Neural progenitor cell (in vitro differentiated cells): ENCODE measurements around the gene RNFT2. TPM values are rescaled to one million over a fixed set of nuclear protein-coding genes. Genes with fewer than 3 reads are reported as not detected.

Source experiments
- DNase-seq: peaks from one replicate; pipeline ENCODE4 v3.0.0-alpha.2; 2016; ENCODE audit warnings: low spot score
- H2AFZ ChIP-seq: fragments of 200-600 bp; sonication (generic); replicated peaks from 2 replicates; pipeline ENCODE4 v1.6.1; 2016; ENCODE audit warnings: antibody characterized with exemption
- H3F3A ChIP-seq: fragments of 200-600 bp; sonication (generic); 2 replicates; pipeline ENCODE4 v1.6.1; 2016; ENCODE audit warnings: antibody characterized with exemption, low read depth
- H3K27ac ChIP-seq: fragments of 200-600 bp; sonication (generic); 2 replicates; pipeline ENCODE4 v1.5.1; 2016; ENCODE audit warnings: mild to moderate bottlenecking
- H3K27me3 ChIP-seq: fragments of 200-600 bp; sonication (generic); 2 replicates; pipeline ENCODE4 v1.6.1; 2016; ENCODE audit warnings: mild to moderate bottlenecking, moderate library complexity
- H3K36me3 ChIP-seq: fragments of 200-600 bp; sonication (generic); 2 replicates; pipeline ENCODE4 v1.5.1; 2016
- H3K4me1 ChIP-seq: fragments of 200-600 bp; sonication (generic); 2 replicates; pipeline ENCODE4 v1.6.1; 2016; ENCODE audit warnings: mixed run types
- H3K4me2 ChIP-seq: fragments of 200-600 bp; sonication (generic); 2 replicates; pipeline ENCODE4 v1.6.1; 2016
- H3K4me3 ChIP-seq: fragments of 200-600 bp; sonication (generic); 2 replicates; pipeline ENCODE4 v1.5.1; 2016
- H3K79me2 ChIP-seq: fragments of 200-600 bp; sonication (generic); 2 replicates; pipeline ENCODE4 v1.6.1; 2016; ENCODE audit warnings: low read depth
- H3K9ac ChIP-seq: fragments of 200-600 bp; sonication (generic); 2 replicates; pipeline ENCODE4 v1.6.1; 2016
- H3K9me3 ChIP-seq: fragments of 200-600 bp; sonication (generic); 2 replicates; pipeline ENCODE4 v1.5.1; 2016; ENCODE audit warnings: low read depth
- H4K20me1 ChIP-seq: fragments of 200-600 bp; sonication (generic); 2 replicates; pipeline ENCODE4 v1.6.1; 2016; ENCODE audit warnings: low read depth
- H3K27ac Mint-ChIP-seq: 3 replicates; pipeline ENCODE4 v1.8.0; 2021; ENCODE audit warnings: mixed read lengths
- H3K27me3 Mint-ChIP-seq: 2 replicates; pipeline ENCODE4 v1.8.0; 2022; ENCODE audit warnings: low read depth, mild to moderate bottlenecking, inconsistent platforms, moderate library complexity, mixed read lengths; ENCODE audit not compliant: insufficient read depth
- H3K36me3 Mint-ChIP-seq: 3 replicates; pipeline ENCODE4 v1.8.0; 2021; ENCODE audit warnings: mixed read lengths
- H3K4me1 Mint-ChIP-seq: 3 replicates; pipeline ENCODE4 v1.8.0; 2021; ENCODE audit warnings: mixed read lengths
- H3K4me3 Mint-ChIP-seq: 3 replicates; pipeline ENCODE4 v1.8.0; 2021; ENCODE audit warnings: mild to moderate bottlenecking, moderate library complexity, mixed read lengths
- H3K9me3 Mint-ChIP-seq: 3 replicates; pipeline ENCODE4 v1.8.0; 2020; ENCODE audit warnings: mixed read lengths
- EZH2 ChIP-seq: fragments of 200-600 bp; sonication (generic); IDR thresholded peaks from 2 replicates; pipeline ENCODE4 v1.6.1; 2017; ENCODE audit warnings: antibody characterized with exemption, mild to moderate bottlenecking, moderate library complexity
- EZH2phosphoT487 ChIP-seq: fragments of 200-600 bp; sonication (generic); IDR thresholded peaks from 2 replicates; pipeline ENCODE4 v1.6.1; 2017; ENCODE audit warnings: antibody characterized with exemption
- total RNA-seq: library from RNA; depleted of rRNA; stranded (reverse); fragments of >200 nt; gene quantifications from 2 replicates; pipeline ENCODE4 v1.2.3, GENCODE V29; 2015; ENCODE audit warnings: low replicate concordance
- TF ChIP-seq, protein P1 (sequence below): fragments of 200-600 bp; sonication (generic); IDR thresholded peaks from 2 replicates; pipeline ENCODE4 v1.5.1; 2017; ENCODE audit warnings: antibody characterized with exemption, mild to moderate bottlenecking

Gene RNFT2
- total RNA-seq, 1 donor from 2014 or later = 26.9 TPM

DNA sequence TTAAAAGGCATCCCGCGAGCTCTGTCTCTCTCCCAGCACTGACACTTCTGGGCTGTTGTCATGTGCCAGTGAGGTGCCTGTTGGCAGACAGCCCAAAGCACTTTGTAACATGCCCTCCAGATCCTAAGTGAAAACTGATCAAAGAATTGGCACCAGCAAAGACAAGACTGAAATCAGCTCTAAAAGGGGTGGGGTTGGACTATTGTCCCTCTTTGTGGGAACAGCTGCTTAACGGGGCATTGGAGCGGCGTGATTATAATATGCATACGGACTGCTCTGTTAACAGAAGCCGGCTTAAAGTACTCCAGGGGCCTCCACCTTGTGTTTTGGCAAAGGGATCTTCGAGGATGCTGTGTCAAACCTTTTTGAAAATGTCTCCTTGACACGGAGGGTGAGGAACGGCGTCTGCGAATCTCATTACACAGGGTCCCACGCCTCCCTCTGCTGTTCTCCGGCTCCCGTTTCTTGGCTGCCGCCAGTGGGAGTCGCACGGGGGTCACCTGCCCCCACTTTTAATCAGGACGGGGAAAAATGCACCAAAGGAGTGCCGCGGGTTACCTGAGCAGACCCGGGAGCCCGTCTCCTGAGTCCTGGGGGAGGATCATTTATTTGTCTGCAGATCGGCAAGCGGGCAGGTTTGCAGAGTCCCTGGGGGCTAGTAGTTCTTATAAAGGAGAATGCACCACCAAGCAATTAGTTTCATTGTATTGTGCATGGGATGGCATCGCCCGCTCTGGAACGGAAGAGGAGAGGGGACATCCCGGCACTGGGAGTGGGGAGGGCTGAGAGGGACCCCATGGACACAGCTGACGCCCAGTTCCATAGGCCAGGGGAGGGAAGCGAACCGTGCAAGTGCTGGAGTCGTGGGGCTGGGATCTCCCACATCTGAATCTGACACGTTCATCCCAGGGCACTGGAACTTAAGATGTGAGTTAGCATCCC lies 44.6 kb upstream of the RNFT2 start:
- peaks cover 39% of the 10 kb centered on the region for H3K4me1 Mint-ChIP-seq
- peak overlapping the region; percentile 80 for H3K4me3 Mint-ChIP-seq
- TF ChIP-seq EZH2phosphoT487 (no peak), EZH2 (peak; percentile 26)
- TF ChIP-seq, protein P1, sequence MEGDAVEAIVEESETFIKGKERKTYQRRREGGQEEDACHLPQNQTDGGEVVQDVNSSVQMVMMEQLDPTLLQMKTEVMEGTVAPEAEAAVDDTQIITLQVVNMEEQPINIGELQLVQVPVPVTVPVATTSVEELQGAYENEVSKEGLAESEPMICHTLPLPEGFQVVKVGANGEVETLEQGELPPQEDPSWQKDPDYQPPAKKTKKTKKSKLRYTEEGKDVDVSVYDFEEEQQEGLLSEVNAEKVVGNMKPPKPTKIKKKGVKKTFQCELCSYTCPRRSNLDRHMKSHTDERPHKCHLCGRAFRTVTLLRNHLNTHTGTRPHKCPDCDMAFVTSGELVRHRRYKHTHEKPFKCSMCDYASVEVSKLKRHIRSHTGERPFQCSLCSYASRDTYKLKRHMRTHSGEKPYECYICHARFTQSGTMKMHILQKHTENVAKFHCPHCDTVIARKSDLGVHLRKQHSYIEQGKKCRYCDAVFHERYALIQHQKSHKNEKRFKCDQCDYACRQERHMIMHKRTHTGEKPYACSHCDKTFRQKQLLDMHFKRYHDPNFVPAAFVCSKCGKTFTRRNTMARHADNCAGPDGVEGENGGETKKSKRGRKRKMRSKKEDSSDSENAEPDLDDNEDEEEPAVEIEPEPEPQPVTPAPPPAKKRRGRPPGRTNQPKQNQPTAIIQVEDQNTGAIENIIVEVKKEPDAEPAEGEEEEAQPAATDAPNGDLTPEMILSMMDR = peak; percentile 7
- H3K9me3 ChIP-seq = no peaks in the 10 kb centered on the region
- H3K27ac ChIP-seq = no peak overlapping the region
- peaks cover 30% of the 10 kb centered on the region for H3K27me3 Mint-ChIP-seq
- peaks cover 31% of the 10 kb centered on the region for H3K4me1 ChIP-seq
- H3K36me3 ChIP-seq = no peaks in the 10 kb centered on the region
- peaks cover 6% of the 10 kb centered on the region for H3K27me3 ChIP-seq
- peak; percentile 48 for DNase-seq
- H3K4me3 ChIP-seq = peak overlapping the region; percentile 44
- H3K4me2 ChIP-seq = peak overlapping the region; percentile 84
- no peaks in the 10 kb centered on the region for H3K79me2 ChIP-seq
- peak overlapping the region; percentile 74 for H2AFZ ChIP-seq
- peaks cover 8% of the 10 kb centered on the region for H3F3A ChIP-seq
- peak overlapping the region; percentile 91 for H3K27ac Mint-ChIP-seq
- H3K36me3 Mint-ChIP-seq = no peaks in the 10 kb centered on the region
- no peaks in the 10 kb centered on the region for H3K9me3 Mint-ChIP-seq
- H4K20me1 ChIP-seq = no peaks in the 10 kb centered on the region
- no peak overlapping the region for H3K9ac ChIP-seq

DNA sequence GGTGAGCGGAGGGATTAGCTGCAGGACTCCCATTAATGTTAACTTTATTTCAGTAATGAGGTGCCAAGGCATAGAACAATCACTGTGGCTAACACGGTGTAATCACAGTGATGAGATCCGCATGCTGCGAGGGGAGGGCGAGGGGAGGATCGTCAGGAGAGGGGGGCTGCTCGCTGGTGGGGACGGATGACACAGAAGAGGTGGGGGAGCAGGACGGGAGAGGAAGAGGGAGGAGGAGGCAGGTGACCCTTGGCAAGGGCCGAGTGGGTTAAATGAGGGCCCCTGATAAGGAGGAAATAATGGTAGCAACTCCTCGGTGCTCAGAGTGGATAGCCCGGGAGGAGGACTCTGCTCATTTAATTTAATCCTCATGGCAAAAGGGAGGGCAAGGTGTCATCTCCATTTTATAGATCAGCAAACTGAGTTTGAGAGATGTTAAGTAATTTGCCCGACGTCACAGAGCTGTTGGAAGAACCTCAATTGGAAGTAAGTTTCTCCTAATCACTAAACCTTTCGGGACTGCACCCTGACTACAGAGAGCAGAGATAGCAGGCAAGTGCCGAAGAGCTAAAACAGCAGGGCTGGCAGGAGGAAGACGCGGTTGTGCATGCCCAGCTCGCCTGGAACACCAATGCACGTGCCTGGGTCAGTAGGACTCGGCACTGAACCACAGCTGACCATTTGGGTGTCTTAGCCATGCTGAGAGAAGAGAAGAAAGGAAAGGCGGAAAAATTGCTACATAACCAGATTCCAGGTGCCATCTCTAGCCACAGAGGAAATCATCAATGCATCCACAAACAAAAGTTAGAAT lies 43.3 kb upstream of the RNFT2 start:
- Mint-ChIP-seq H3K27ac (no peak overlapping the region), H3K36me3 (no peaks in the 10 kb centered on the region), H3K4me3 (peak overlapping the region; percentile 80), H3K27me3 (peaks cover 30% of the 10 kb centered on the region), H3K4me1 (peaks cover 36% of the 10 kb centered on the region), H3K9me3 (no peaks in the 10 kb centered on the region)
- H3K79me2 ChIP-seq = no peaks in the 10 kb centered on the region
- H4K20me1 ChIP-seq = no peaks in the 10 kb centered on the region
- H3K27ac ChIP-seq = no peak overlapping the region
- no peak overlapping the region for H3K9ac ChIP-seq
- H3K9me3 ChIP-seq = no peaks in the 10 kb centered on the region
- DNase-seq = no peak
- H2AFZ ChIP-seq = no peak overlapping the region
- no peaks in the 10 kb centered on the region for H3K36me3 ChIP-seq
- H3K4me3 ChIP-seq = no peak overlapping the region
- TF ChIP-seq EZH2 (no peak), EZH2phosphoT487 (no peak)
- TF ChIP-seq, protein P1 = no peak
- peaks cover 8% of the 10 kb centered on the region for H3F3A ChIP-seq
- H3K4me2 ChIP-seq = no peak overlapping the region
- H3K27me3 ChIP-seq = peaks cover 6% of the 10 kb centered on the region
- peaks cover 30% of the 10 kb centered on the region for H3K4me1 ChIP-seq

DNA sequence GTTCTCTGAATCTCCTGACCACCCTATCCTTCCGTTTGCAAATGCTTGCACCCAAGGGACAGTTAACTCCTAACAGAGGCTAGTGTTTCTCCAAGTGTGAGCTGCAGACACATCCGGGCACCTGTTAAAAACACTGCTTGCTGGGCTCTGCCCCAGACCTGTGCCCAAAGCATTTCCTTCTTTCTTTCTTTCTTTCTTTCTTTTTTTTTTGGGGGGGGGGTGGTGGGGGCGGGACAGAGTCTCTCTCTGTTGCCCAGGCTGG lies 42.7 kb upstream of the RNFT2 start:
- Histone ChIP-seq H3F3A (peaks cover 3% of the 10 kb centered on the region), H3K4me3 (no peak overlapping the region), H3K79me2 (no peaks in the 10 kb centered on the region), H3K9me3 (no peaks in the 10 kb centered on the region), H4K20me1 (no peaks in the 10 kb centered on the region), H3K4me1 (peaks cover 28% of the 10 kb centered on the region), H3K36me3 (no peaks in the 10 kb centered on the region), H2AFZ (no peak overlapping the region), H3K9ac (no peak overlapping the region), H3K4me2 (no peak overlapping the region), H3K27ac (no peak overlapping the region), H3K27me3 (peaks cover 6% of the 10 kb centered on the region)
- no peaks in the 10 kb centered on the region for H3K9me3 Mint-ChIP-seq
- peaks cover 32% of the 10 kb centered on the region for H3K27me3 Mint-ChIP-seq
- peaks cover 31% of the 10 kb centered on the region for H3K4me1 Mint-ChIP-seq
- no peak overlapping the region for H3K27ac Mint-ChIP-seq
- no peak for DNase-seq
- no peak overlapping the region for H3K4me3 Mint-ChIP-seq
- H3K36me3 Mint-ChIP-seq = no peaks in the 10 kb centered on the region
- TF ChIP-seq, protein P1 = no peak
- no peak for TF ChIP-seq EZH2
- TF ChIP-seq EZH2phosphoT487 = no peak
